ENCODE results near the gene HECW1. TPM values are rescaled to one million over a fixed set of nuclear protein-coding genes. Genes with fewer than 3 reads are reported as not detected.

The HECW1 gene
- total RNA-seq, 4 donors from 2014 or later = 1.2 to 3.9 (median 2.0) TPM

- Histone ChIP-seq H3K36me3 (no peaks in the 10 kb centered on the region), H3K4me3 (no peak overlapping the region), H3K27ac (no peak overlapping the region), H3K27me3 (no peaks in the 10 kb centered on the region), H3K4me1 (no peaks in the 10 kb centered on the region), H3K9me3 (no peaks in the 10 kb centered on the region)
- intact Hi-C loops (cut with DNase I; ENCODE audit: low total_unique reads) = no loop called here
- TF ChIP-seq POLR2A (IDR thresholded peaks at IDR 0.05) = no peak
- no peak for TF ChIP-seq CTCF (IDR thresholded peaks at IDR 0.05 in 4 of 5, conservative IDR thresholded peaks at IDR 0.05 in 1 of 5)
- in situ Hi-C loops (cut with MboI; ENCODE audit: low sequenced_read_pairs in 4 of 4) = no loop called here
- DNase-seq (no peak), ATAC-seq (no peak)
Observed at GRCh38 chr7:43479042-43479441, 366.6 kb downstream of the HECW1 start.

GRCh38 chr7:43479543-43479942 is 367.1 kb downstream of the HECW1 start:
- no peak overlapping the region for H3K27ac ChIP-seq
- TF ChIP-seq POLR2A (IDR thresholded peaks at IDR 0.05) (no peak), CTCF (IDR thresholded peaks at IDR 0.05 in 4 of 5, conservative IDR thresholded peaks at IDR 0.05 in 1 of 5) (no peak)
- intact Hi-C loops (cut with DNase I; ENCODE audit: low total_unique reads) = no loop called here

GRCh38 chr7:43480581-43480980 is 368.1 kb downstream of the HECW1 start:
- in situ Hi-C loops (cut with MboI; ENCODE audit: low sequenced_read_pairs in 4 of 4) = no loop called here
- DNase-seq (no peak), ATAC-seq (no peak)
- intact Hi-C loops (cut with DNase I; ENCODE audit: low total_unique reads) = no loop called here
- no peaks in the 10 kb centered on the region for H3K27me3 ChIP-seq
- H3K9me3 ChIP-seq = no peaks in the 10 kb centered on the region
- no peak overlapping the region for H3K27ac ChIP-seq
- H3K36me3 ChIP-seq = no peaks in the 10 kb centered on the region
- no peak overlapping the region for H3K4me3 ChIP-seq
- TF ChIP-seq CTCF (IDR thresholded peaks at IDR 0.05 in 4 of 5, conservative IDR thresholded peaks at IDR 0.05 in 1 of 5) (no peak), POLR2A (IDR thresholded peaks at IDR 0.05) (no peak)
- H3K4me1 ChIP-seq = no peaks in the 10 kb centered on the region

More at GRCh38 chr7:43479543-43479942, 367.1 kb downstream of the HECW1 start:
- ATAC-seq (no peak), DNase-seq (no peak)
- H3K36me3 ChIP-seq = no peaks in the 10 kb centered on the region
- H3K4me1 ChIP-seq = no peaks in the 10 kb centered on the region
- in situ Hi-C loops (cut with MboI; ENCODE audit: low sequenced_read_pairs in 4 of 4) = no loop called here
- no peak overlapping the region for H3K4me3 ChIP-seq
- H3K27me3 ChIP-seq = no peaks in the 10 kb centered on the region
- H3K9me3 ChIP-seq = no peaks in the 10 kb centered on the region

- no peaks in the 10 kb centered on the region for H3K27me3 ChIP-seq
- no peaks in the 10 kb centered on the region for H3K9me3 ChIP-seq
- ATAC-seq = no peak
- H3K36me3 ChIP-seq = no peaks in the 10 kb centered on the region
- in situ Hi-C loops (cut with MboI; ENCODE audit: low sequenced_read_pairs in 4 of 4) (no loop called here), intact Hi-C loops (cut with DNase I; ENCODE audit: low total_unique reads) (no loop called here)
- H3K27ac ChIP-seq = no peak overlapping the region
- H3K4me3 ChIP-seq = no peak overlapping the region
- H3K4me1 ChIP-seq = no peaks in the 10 kb centered on the region
- no peak for DNase-seq
- TF ChIP-seq POLR2A (IDR thresholded peaks at IDR 0.05) (no peak), CTCF (IDR thresholded peaks at IDR 0.05 in 4 of 5, conservative IDR thresholded peaks at IDR 0.05 in 1 of 5) (no peak)
Observed at GRCh38 chr7:43481902-43482678, 369.6 kb downstream of the HECW1 start.
